MM.1S (cell line): ENCODE data around the gene CLCN7.

Experiments used
- DNase-seq: peaks from one replicate; pipeline ENCODE4 v3.0.0-alpha.2; 2015
- H2AFZ ChIP-seq: fragments of 300-600 bp; sonication (generic); 2 replicates; pipeline ENCODE4 v1.6.0; 2016; ENCODE audit warnings: antibody characterized with exemption, low read length
- H3F3A ChIP-seq: fragments of 300-600 bp; sonication (generic); 2 replicates; pipeline ENCODE4 v1.6.1; 2016; ENCODE audit warnings: mild to moderate bottlenecking, antibody characterized with exemption, low read length, moderate library complexity, mixed read lengths; ENCODE audit not compliant: insufficient read depth
- H3K27ac ChIP-seq: fragments of 300-600 bp; sonication (generic); 2 replicates; pipeline ENCODE4 v1.5.1; 2016; ENCODE audit warnings: mild to moderate bottlenecking, low read length
- H3K27me3 ChIP-seq: fragments of 300-600 bp; sonication (generic); replicated peaks from 2 replicates; pipeline ENCODE4 v1.6.0; 2016; ENCODE audit warnings: low read length; ENCODE audit not compliant: insufficient read depth
- H3K36me3 ChIP-seq: fragments of 300-600 bp; sonication (generic); replicated peaks from 2 replicates; pipeline ENCODE4 v1.6.1; 2016; ENCODE audit warnings: mild to moderate bottlenecking, low read length, mixed read lengths; ENCODE audit not compliant: insufficient read depth
- H3K4me1 ChIP-seq: fragments of 300-600 bp; sonication (generic); 2 replicates; pipeline ENCODE4 v1.6.1; 2016; ENCODE audit warnings: low read length, mixed read lengths
- H3K4me2 ChIP-seq: fragments of 300-600 bp; sonication (generic); 2 replicates; pipeline ENCODE4 v1.6.0; 2016; ENCODE audit warnings: low read depth, low read length
- H3K4me3 ChIP-seq: fragments of 300-600 bp; sonication (generic); 2 replicates; pipeline ENCODE4 v1.5.1; 2016; ENCODE audit warnings: low read length, mixed read lengths
- H3K79me2 ChIP-seq: fragments of 300-600 bp; sonication (generic); 2 replicates; pipeline ENCODE4 v1.6.1; 2016; ENCODE audit warnings: mixed run types, low read length, mixed read lengths
- H3K9ac ChIP-seq: fragments of 300-600 bp; sonication (generic); 2 replicates; pipeline ENCODE4 v1.6.1; 2016; ENCODE audit warnings: low read length, mixed read lengths
- H3K9me2 ChIP-seq: fragments of 300-600 bp; sonication (generic); replicated peaks from 2 replicates; pipeline ENCODE4 v1.6.1; 2016; ENCODE audit warnings: mild to moderate bottlenecking, low read length, mixed read lengths; ENCODE audit not compliant: insufficient read depth
- H3K9me3 ChIP-seq: fragments of 300-600 bp; sonication (generic); replicated peaks from 2 replicates; pipeline ENCODE4 v1.6.1; 2016; ENCODE audit warnings: mild to moderate bottlenecking, low read length, mixed read lengths; ENCODE audit not compliant: insufficient read depth
- H4K20me1 ChIP-seq: fragments of 300-600 bp; sonication (generic); 2 replicates; pipeline ENCODE4 v1.6.1; 2016; ENCODE audit warnings: mild to moderate bottlenecking, low read length, moderate library complexity, mixed read lengths; ENCODE audit not compliant: insufficient read depth
- CTCF ChIP-seq: fragments of 300-600 bp; sonication (generic); IDR thresholded peaks from 2 replicates; pipeline ENCODE4 v1.5.1; 2016; ENCODE audit warnings: antibody characterized with exemption, low read length, mixed read lengths
- EZH2 ChIP-seq: fragments of 300-600 bp; sonication (generic); optimal IDR thresholded peaks from 2 replicates; pipeline ENCODE3; 2017; ENCODE audit warnings: low read depth, mild to moderate bottlenecking, antibody characterized with exemption, low read length, mixed read lengths
- EZH2phosphoT487 ChIP-seq: fragments of 300-600 bp; sonication (generic); IDR thresholded peaks from 2 replicates; pipeline ENCODE4 v1.6.1; 2018; ENCODE audit warnings: antibody characterized with exemption, low read length

CLCN7 gene

GRCh38 chr16:1398826-1399581, 75.8 kb downstream of the CLCN7 start:
- H3K4me2 ChIP-seq, result no peak overlapping the region
- H4K20me1 ChIP-seq, result no peaks in the 10 kb centered on the region

GRCh38 chr16:1398351-1398750, 76.5 kb downstream of the CLCN7 start:
- no peak overlapping the region for H3K4me3 ChIP-seq
- no peaks in the 10 kb centered on the region for H3K27me3 ChIP-seq
- H3K9me2 ChIP-seq, result no peaks in the 10 kb centered on the region
- no peak overlapping the region for H3K4me2 ChIP-seq
- H3K36me3 ChIP-seq, result peaks cover 3% of the 10 kb centered on the region; the same call in 1 of the 2 replicates
- H3K9ac ChIP-seq, result no peak overlapping the region
- H2AFZ ChIP-seq, result no peak overlapping the region
- H3F3A ChIP-seq, result no peaks in the 10 kb centered on the region
- H4K20me1 ChIP-seq, result no peaks in the 10 kb centered on the region
- no peak overlapping the region for H3K27ac ChIP-seq
- H3K4me1 ChIP-seq, result no peaks in the 10 kb centered on the region
- no peak for DNase-seq
- TF ChIP-seq EZH2, result no peak
- no peaks in the 10 kb centered on the region for H3K9me3 ChIP-seq
- peaks cover 8% of the 10 kb centered on the region for H3K79me2 ChIP-seq

More at GRCh38 chr16:1398826-1399581, 75.8 kb downstream of the CLCN7 start:
- H3K79me2 ChIP-seq, result peaks cover 15% of the 10 kb centered on the region
- H3F3A ChIP-seq, result no peaks in the 10 kb centered on the region
- H3K4me3 ChIP-seq, result no peak overlapping the region
- no peak for DNase-seq
- no peaks in the 10 kb centered on the region for H3K9me2 ChIP-seq
- TF ChIP-seq EZH2phosphoT487 (no peak), CTCF (no peak), EZH2 (no peak)
- no peak overlapping the region for H3K9ac ChIP-seq
- no peaks in the 10 kb centered on the region for H3K27me3 ChIP-seq
- no peak overlapping the region for H2AFZ ChIP-seq
- peaks cover 3% of the 10 kb centered on the region; the same call in 1 of the 2 replicates for H3K36me3 ChIP-seq
- no peaks in the 10 kb centered on the region for H3K4me1 ChIP-seq
- H3K27ac ChIP-seq, result no peak overlapping the region
- H3K9me3 ChIP-seq, result no peaks in the 10 kb centered on the region

- Histone ChIP-seq H2AFZ (no peak overlapping the region), H3K27ac (no peak overlapping the region), H3K79me2 (0 out of 2 replicates have a peak, but pooled peaks cover 3% of the 10 kb centered on the region), H3F3A (no peaks in the 10 kb centered on the region), H3K27me3 (no peaks in the 10 kb centered on the region), H3K4me3 (no peak overlapping the region), H4K20me1 (no peaks in the 10 kb centered on the region), H3K36me3 (peaks cover 3% of the 10 kb centered on the region; the same call in 1 of the 2 replicates), H3K4me1 (no peaks in the 10 kb centered on the region), H3K9me2 (no peaks in the 10 kb centered on the region), H3K4me2 (no peak overlapping the region), H3K9me3 (no peaks in the 10 kb centered on the region), H3K9ac (no peak overlapping the region)
- DNase-seq, result no peak
- TF ChIP-seq CTCF (no peak), EZH2phosphoT487 (no peak), EZH2 (no peak)
These were observed 77.0 kb downstream of the CLCN7 start for GRCh38 chr16:1397779-1398178.

- H3K4me3 ChIP-seq, result no peak overlapping the region
- H3K27ac ChIP-seq, result no peak overlapping the region
- no peak overlapping the region for H3K9ac ChIP-seq
- 0 out of 2 replicates have a peak, but pooled peaks cover 3% of the 10 kb centered on the region for H3K36me3 ChIP-seq
- no peak overlapping the region for H3K4me2 ChIP-seq
- H3K9me3 ChIP-seq, result no peaks in the 10 kb centered on the region
- no peaks in the 10 kb centered on the region for H3F3A ChIP-seq
- no peaks in the 10 kb centered on the region for H3K27me3 ChIP-seq
- H3K4me1 ChIP-seq, result no peaks in the 10 kb centered on the region
- H3K9me2 ChIP-seq, result no peaks in the 10 kb centered on the region
- H4K20me1 ChIP-seq, result no peaks in the 10 kb centered on the region
- DNase-seq, result no peak
- TF ChIP-seq EZH2 (no peak), EZH2phosphoT487 (no peak), CTCF (no peak)
- H3K79me2 ChIP-seq, result no peaks in the 10 kb centered on the region
- no peak overlapping the region for H2AFZ ChIP-seq
These were observed 79.3 kb downstream of the CLCN7 start for GRCh38 chr16:1395444-1396031.
